K562 (cell line): ENCODE results near the gene MAPRE2. TPM values are rescaled to one million over a fixed set of nuclear protein-coding genes. Genes with fewer than 3 reads are reported as not detected.

ENCODE experiments used
- ATAC-seq: fragments of 200-7000 bp; cut with Tn5 transposase; 3 replicates; pipeline ENCODE4 v1.9.1; 2020; ENCODE audit warnings: moderate library complexity
- BruUV-seq: library from RNA; stranded (reverse); fragments of 400-500 nt; replicated peaks from 2 replicates; lab custom pipeline; 2021; lab: Mats Ljungman, UMichigan
- CTCF ChIA-PET: fragments of 300-600 bp; formaldehyde crosslinking; extraction: SDS; loops from one replicate; lab custom pipeline; 2021; ENCODE audit warnings: low intra/inter-chr PET ratio; lab: Yijun Ruan, JAX
- POLR2A ChIA-PET: fragments of 300-600, 350-650 bp; sonication (Branson Sonifier 250); formaldehyde crosslinking; extraction: SDS; loops from one replicate; lab custom pipeline; 2021; ENCODE audit warnings: antibody characterized with exemption, inconsistent platforms; lab: Yijun Ruan, JAX
- DNase-seq, 4 experiments: peaks; one replicate each; pipeline versions ENCODE4 v3.0.0 to v3.0.0-alpha.2; 2011 to 2018; ENCODE audit warnings: low spot score in 3 of 4, mixed read lengths in 3 of 4; ENCODE audit errors: extremely low read depth in 1 of 4
- FAIRE-seq: peaks from 2 replicates; lab custom pipeline; 2011; peaks lifted over from hg19 to GRCh38; lab: Jason Lieb, UNC
- H2AFZ ChIP-seq: 2 replicates; pipeline ENCODE4 v1.6.0; 2011; ENCODE audit warnings: low read depth, low read length, control low read depth, inconsistent platforms
- H3K27ac ChIP-seq: fragments of 200-600 bp; 3 replicates; pipeline ENCODE4 v1.8.0; 2011; ENCODE audit warnings: low read depth, mild to moderate bottlenecking, control low read depth, inconsistent platforms, low read length, moderate library complexity, mixed read lengths; ENCODE audit errors: extremely low read depth
- H3K27me3 ChIP-seq, 2 experiments: fragments of 300-600 bp in 1 of 2; 2 replicates in 1 of 2; 3 replicates in 1 of 2; pipeline versions ENCODE4 v1.6.0 to v1.8.0; 2011; ENCODE audit warnings: inconsistent platforms in 2 of 2, low read length in 2 of 2, mild to moderate bottlenecking in 1 of 2, mixed read lengths in 1 of 2, moderate library complexity in 1 of 2; ENCODE audit not compliant: control insufficient read depth in 2 of 2, insufficient read depth in 2 of 2
- H3K36me3 ChIP-seq: fragments of 300-600 bp; 3 replicates; pipeline ENCODE4 v1.8.0; 2011; ENCODE audit warnings: mild to moderate bottlenecking, low read length, inconsistent platforms; ENCODE audit not compliant: control insufficient read depth, insufficient read depth
- H3K4me1 ChIP-seq, 2 experiments: fragments of 200-600 bp in 1 of 2; replicated peaks in 1 of 2; 2 replicates in 1 of 2; 3 replicates in 1 of 2; pipeline versions ENCODE4 v1.5.1 to v1.8.0; 2011; ENCODE audit warnings: inconsistent platforms in 2 of 2, low read length in 2 of 2, mild to moderate bottlenecking in 1 of 2, mixed read lengths in 1 of 2, moderate library complexity in 1 of 2; ENCODE audit not compliant: control insufficient read depth in 2 of 2, insufficient read depth in 2 of 2
- H3K4me2 ChIP-seq: 2 replicates; pipeline ENCODE4 v1.6.1; 2011; ENCODE audit warnings: low read length, control low read depth, inconsistent platforms, mixed read lengths; ENCODE audit not compliant: insufficient read depth
- H3K4me3 ChIP-seq: fragments of 200-600 bp; sonication (generic), shearing (Covaris generic); 2 replicates; pipeline ENCODE4 v1.5.1; 2016; ENCODE audit warnings: control low read depth, inconsistent platforms
- H3K79me2 ChIP-seq: fragments of 200-600 bp; 3 replicates; pipeline ENCODE4 v1.8.0; 2011; ENCODE audit warnings: low read length, inconsistent platforms; ENCODE audit not compliant: control insufficient read depth, insufficient read depth
- H3K9ac ChIP-seq, 2 experiments: 2 replicates each; pipeline versions ENCODE4 v1.6.0 to v1.6.1; 2011; ENCODE audit warnings: low read depth in 2 of 2, low read length in 2 of 2, control low read depth in 1 of 2, inconsistent platforms in 1 of 2, mild to moderate bottlenecking in 1 of 2, mixed read lengths in 1 of 2; ENCODE audit not compliant: insufficient read depth in 1 of 2
- H3K9me1 ChIP-seq: one replicate; pipeline ENCODE4 v1.6.0; 2011; ENCODE audit warnings: inconsistent platforms, mild to moderate bottlenecking, low read length, moderate library complexity; ENCODE audit not compliant: control insufficient read depth, insufficient read depth
- H3K9me3 ChIP-seq: replicated peaks from 2 replicates; pipeline ENCODE4 v1.5.1; 2011; ENCODE audit warnings: low read depth, low read length, inconsistent platforms; ENCODE audit not compliant: control insufficient read depth, insufficient read depth
- H4K20me1 ChIP-seq: replicated peaks from 2 replicates; pipeline ENCODE4 v1.6.1; 2011; ENCODE audit warnings: low read length, inconsistent platforms, mixed read lengths; ENCODE audit not compliant: control insufficient read depth, insufficient read depth
- KDM1A ChIP-seq, 2 experiments: fragments of 450-650 bp; IDR thresholded peaks; 2 replicates each; pipeline ENCODE4 v1.6.1; 2016; ENCODE audit warnings: mild to moderate bottlenecking in 2 of 2
- KDM2B ChIP-seq: fragments of 250-450 bp; sonication (Bioruptor Pico); IDR thresholded peaks from 2 replicates; pipeline ENCODE4 v1.8.0; 2021; ENCODE audit warnings: mild to moderate bottlenecking, moderate library complexity
- ZBTB33 ChIP-seq: sonication (generic); formaldehyde crosslinking; IDR thresholded peaks from 2 replicates; pipeline ENCODE4 v1.8.1; 2023; ENCODE audit warnings: mild to moderate bottlenecking, missing genetic modification reagents
- WGBS: fragments of 100-300 bp; shearing (Covaris generic); methylation state at CpG from one replicate; pipeline ENCODE4 v1.1.6; 2016; ENCODE audit warnings: low coverage, mixed read lengths; ENCODE audit not compliant: insufficient coverage; ENCODE audit errors: missing lambda C conversion rate; 5-methylcytosine and 5-hydroxymethylcytosine counted together
- in situ Hi-C: fragments of 300-500 bp; cut with MboI; formaldehyde crosslinking; loops from 4 replicates; pipeline ENCODE4 v1.15.0; 2018; ENCODE audit warnings: inconsistent platforms, mixed read lengths
- intact Hi-C: fragments of 100-400 bp; cut with micrococcal nuclease; formaldehyde crosslinking; loops from 2 replicates; pipeline ENCODE4 v1.14.2; 2022
- polyA plus RNA-seq, 8 experiments: library from polyadenylated mRNA; depleted of rRNA in 4 of 8; stranded (reverse) in 5 of 8; unstranded in 3 of 8; fragments of >200 nt; fragmentation: Nextera tagmentation in 2 of 8; fragmentation: Illumina TruSeq in 1 of 8; extraction: Ambion mirVana in 2 of 8; extraction: Trizol in 1 of 8; gene quantifications; 2 replicates each; pipeline versions ENCODE4 v1.2.1 to v1.2.3, GENCODE V29; 2011 to 2014; ENCODE audit warnings: inconsistent platforms in 1 of 8, missing spikeins in 1 of 8
- total RNA-seq, 7 experiments: library from RNA; depleted of rRNA in 6 of 7; stranded (reverse); fragments of >200 nt in 6 of 7; fragmentation: Illumina TruSeq in 2 of 7; extraction: Trizol in 2 of 7; gene quantifications; 2 replicates each; pipeline versions ENCODE4 v1.2.1 to v1.2.3, GENCODE V29; 2011 to 2021; ENCODE audit warnings: low replicate concordance in 1 of 7

The MAPRE2 gene
- total and polyA plus RNA-seq, 9 of the 15 experiments (the other 6 are each of a cell fraction or from before 2014, with no cell fraction given) = 32.3 to 70.7 (median 40.7) TPM

- ATAC-seq = no peak
- Histone ChIP-seq H3K9me3 (no peaks in the 10 kb centered on the region), H3K36me3 (peaks cover 40% of the 10 kb centered on the region; the same call in 2 of the 3 replicates), H3K9me1 (no peaks in the 10 kb centered on the region), H3K27ac (no peak overlapping the region), H4K20me1 (no peaks in the 10 kb centered on the region), H3K9ac (no peak overlapping the region), H2AFZ (no peak overlapping the region), H3K27me3 (no peaks in the 10 kb centered on the region), H3K4me3 (no peak overlapping the region), H3K4me1 (peaks cover 29 to 47% of the 10 kb centered on the region in 2 experiments), H3K79me2 (no peaks in the 10 kb centered on the region), H3K4me2 (peak overlapping the region; percentile 45; the same call in 1 of the 2 replicates)
- no peak for DNase-seq
- in situ Hi-C loops (no loop called here), intact Hi-C loops (loop anchor here (5.0 kb wide), 1 partner anchor 95 kb away; the partner anchor contains the start of gene MAPRE2)
- no TSS peak for BruUV-seq
- POLR2A ChIA-PET = interaction anchor here (0.6 to 2.1 kb wide), 5 partner anchors 10 to 100 kb away, joined by 3 to 11 read pairs (median 3); no protein-coding TSS in a partner anchor
- 53% methylated on average over 2 of the region's 2 CpGs for WGBS
- CTCF ChIA-PET = interaction anchor here (1.2 kb wide), 1 partner anchor 13 kb away, joined by 3 read pairs; no protein-coding TSS in a partner anchor
- no peak for FAIRE-seq
- no peak for TF ChIP-seq ZBTB33 (CRISPR knock-in tag)
- 0 out of 4 replicates have a peak, but pooled peaks of 1 of the 2 experiments have one; percentile 27 for TF ChIP-seq KDM1A (IDR thresholded peaks at IDR 0.05)
- no peak for TF ChIP-seq KDM2B (CRISPR knock-in tag)
Observed at GRCh38 chr18:35136885-35137284, 95.7 kb downstream of the MAPRE2 start.
